H1 (cell line): ENCODE results near the gene PDE8A. TPM values are rescaled to one million over a fixed set of nuclear protein-coding genes. Genes with fewer than 3 reads are reported as not detected.

Experiments
- CTCF ChIA-PET: fragments of 300-600 bp; sonication (Branson Sonifier 250); formaldehyde crosslinking; loops from one replicate; lab custom pipeline; 2021; ENCODE audit not compliant: partially characterized antibody; lab: Charles Lee
- POLR2A ChIA-PET: fragments of 300-600 bp; sonication (Branson Sonifier 250); formaldehyde crosslinking; loops from one replicate; lab custom pipeline; 2021; ENCODE audit warnings: inconsistent platforms; ENCODE audit not compliant: partially characterized antibody; lab: Charles Lee
- DNase-seq, 2 experiments: peaks; one replicate each; pipeline versions ENCODE4 v3.0.0 to v3.0.0-alpha.2; 2010 to 2022; ENCODE audit warnings: low spot score in 2 of 2, low read depth in 1 of 2, mixed read lengths in 1 of 2
- FAIRE-seq: peaks from 2 replicates; lab custom pipeline; 2011; peaks lifted over from hg19 to GRCh38; lab: Jason Lieb, UNC
- H2AFZ ChIP-seq: 2 replicates; pipeline ENCODE4 v1.8.1; 2012; ENCODE audit warnings: low read length, inconsistent platforms
- H2AK5ac ChIP-seq: 2 replicates; pipeline ENCODE4 v1.6.1; 2013; ENCODE audit warnings: low read depth, low read length
- H2BK120ac ChIP-seq: replicated peaks from 2 replicates; pipeline ENCODE3; 2013; ENCODE audit warnings: low read depth, low read length, inconsistent platforms
- H2BK12ac ChIP-seq: 2 replicates; pipeline ENCODE4 v1.6.1; 2013; ENCODE audit warnings: low read depth, low read length
- H2BK15ac ChIP-seq: 2 replicates; pipeline ENCODE4 v1.6.1; 2013; ENCODE audit warnings: low read length
- H2BK20ac ChIP-seq: 2 replicates; pipeline ENCODE4 v1.6.1; 2013; ENCODE audit warnings: low read length
- H2BK5ac ChIP-seq: 2 replicates; pipeline ENCODE4 v1.6.1; 2013; ENCODE audit warnings: low read depth, low read length
- H3K14ac ChIP-seq: 2 replicates; pipeline ENCODE4 v1.6.1; 2013; ENCODE audit warnings: inconsistent platforms; ENCODE audit not compliant: insufficient read length
- H3K18ac ChIP-seq: 2 replicates; pipeline ENCODE4 v1.6.1; 2013; ENCODE audit warnings: low read length; ENCODE audit errors: extremely low read depth
- H3K23ac ChIP-seq: 2 replicates; pipeline ENCODE4 v1.6.1; 2013; ENCODE audit warnings: inconsistent platforms; ENCODE audit not compliant: insufficient read length
- H3K23me2 ChIP-seq: 2 replicates; pipeline ENCODE4 v1.6.1; 2013; ENCODE audit warnings: low read depth, low read length
- H3K27ac ChIP-seq: 2 replicates; pipeline ENCODE4 v1.6.1; 2011; ENCODE audit warnings: low read depth, low read length, inconsistent platforms
- H3K27me3 ChIP-seq, 4 experiments: replicated peaks in 1 of 4; 1 replicate in 1 of 4; 2 replicates in 3 of 4; pipeline versions ENCODE4 v1.6.1 to v1.8.1; 2011 to 2013; ENCODE audit warnings: low read length in 3 of 4, mild to moderate bottlenecking in 3 of 4, inconsistent platforms in 2 of 4, mixed read lengths in 2 of 4, moderate library complexity in 1 of 4; ENCODE audit not compliant: control insufficient read depth in 3 of 4, insufficient read depth in 3 of 4; ENCODE audit errors: extremely low read depth in 1 of 4
- H3K36me3 ChIP-seq, 4 experiments: 2 replicates each; pipeline versions ENCODE4 v1.6.1 to v1.8.1; 2011 to 2013; ENCODE audit warnings: mild to moderate bottlenecking in 4 of 4, low read length in 3 of 4, moderate library complexity in 2 of 4, control low read depth in 1 of 4, inconsistent platforms in 1 of 4; ENCODE audit not compliant: insufficient read depth in 4 of 4, control insufficient read depth in 2 of 4
- H3K4ac ChIP-seq: replicated peaks from 2 replicates; pipeline ENCODE3; 2013; ENCODE audit warnings: low read length, low read depth, mixed read lengths, inconsistent platforms; ENCODE audit not compliant: insufficient read length
- H3K4me1 ChIP-seq, 4 experiments: replicated peaks in 1 of 4; 1 replicate in 1 of 4; 2 replicates in 3 of 4; pipeline versions ENCODE4 v1.6.1 to v1.8.1; 2011 to 2013; ENCODE audit warnings: low read length in 3 of 4, inconsistent platforms in 2 of 4, mixed read lengths in 1 of 4; ENCODE audit not compliant: insufficient read depth in 4 of 4, control insufficient read depth in 3 of 4
- H3K4me2 ChIP-seq, 2 experiments: 2 replicates each; pipeline versions ENCODE4 v1.6.1 to v1.8.1; 2011 to 2013; ENCODE audit warnings: low read depth in 2 of 2, low read length in 2 of 2, control low read depth in 1 of 2, inconsistent platforms in 1 of 2, mild to moderate bottlenecking in 1 of 2; ENCODE audit not compliant: insufficient read depth in 1 of 2
- H3K4me3 ChIP-seq, 4 experiments: fragments of 200-600, 300-600 bp in 1 of 4; sonication (generic), shearing (Covaris generic), sonication (Bioruptor Twin) in 1 of 4; 2 replicates each; pipeline versions ENCODE4 v1.5.1 to v1.8.1; 2011 to 2016; ENCODE audit warnings: low read length in 4 of 4, low read depth in 3 of 4, control low read depth in 2 of 4, inconsistent platforms in 2 of 4, mild to moderate bottlenecking in 2 of 4, mixed read lengths in 1 of 4, moderate library complexity in 1 of 4; ENCODE audit not compliant: insufficient read depth in 2 of 4; ENCODE audit errors: extremely low read depth in 1 of 4
- H3K56ac ChIP-seq: replicated peaks from 2 replicates; pipeline ENCODE3; 2013; ENCODE audit warnings: low read depth, mild to moderate bottlenecking, mixed read lengths, low read length, inconsistent platforms; ENCODE audit not compliant: insufficient read length
- H3K79me1 ChIP-seq: 2 replicates; pipeline ENCODE4 v1.6.1; 2013; ENCODE audit warnings: low read depth, low read length, control low read depth
- H3K79me2 ChIP-seq, 2 experiments: 2 replicates each; pipeline versions ENCODE4 v1.6.1 to v1.8.1; 2012 to 2013; ENCODE audit warnings: low read length in 2 of 2, mild to moderate bottlenecking in 2 of 2, inconsistent platforms in 1 of 2; ENCODE audit not compliant: insufficient read depth in 2 of 2, control insufficient read depth in 1 of 2
- H3K9ac ChIP-seq, 4 experiments: replicated peaks in 1 of 4; 1 replicate in 1 of 4; 2 replicates in 3 of 4; pipeline versions ENCODE4 v1.6.1 to v1.8.1; 2011 to 2013; ENCODE audit warnings: low read depth in 3 of 4, low read length in 3 of 4, control low read depth in 2 of 4, mild to moderate bottlenecking in 2 of 4, moderate library complexity in 2 of 4, inconsistent platforms in 1 of 4; ENCODE audit errors: extremely low read depth in 1 of 4
- H3K9me3 ChIP-seq, 2 experiments: 2 replicates each; pipeline versions ENCODE4 v1.6.1 to v1.8.1; 2012 to 2013; ENCODE audit warnings: mild to moderate bottlenecking in 2 of 2, moderate library complexity in 2 of 2, control low read depth in 1 of 2, inconsistent platforms in 1 of 2, low read depth in 1 of 2, low read length in 1 of 2, mixed read lengths in 1 of 2; ENCODE audit not compliant: insufficient read depth in 2 of 2
- H4K20me1 ChIP-seq, 2 experiments: replicated peaks in 1 of 2; 2 replicates each; pipeline versions ENCODE3 to v1.8.1; 2011 to 2013; ENCODE audit warnings: inconsistent platforms in 2 of 2, low read length in 2 of 2, mild to moderate bottlenecking in 1 of 2; ENCODE audit not compliant: insufficient read depth in 2 of 2, control insufficient read depth in 1 of 2
- H4K5ac ChIP-seq: 2 replicates; pipeline ENCODE4 v1.6.1; 2013; ENCODE audit warnings: low read length, low read depth, mixed read lengths, inconsistent platforms; ENCODE audit not compliant: insufficient read length
- H4K8ac ChIP-seq: 2 replicates; pipeline ENCODE4 v1.8.0; 2013; ENCODE audit warnings: mild to moderate bottlenecking, moderate library complexity, low read length, inconsistent platforms; ENCODE audit not compliant: insufficient read depth; ENCODE audit errors: extremely low read depth
- H4K91ac ChIP-seq: replicated peaks from 2 replicates; pipeline ENCODE3; 2013; ENCODE audit warnings: low read length, mixed read lengths, inconsistent platforms; ENCODE audit not compliant: insufficient read length
- ATF2 ChIP-seq: IDR thresholded peaks from 2 replicates; pipeline ENCODE4 v1.6.1; 2012; ENCODE audit warnings: low read length, inconsistent platforms
- BRCA1 ChIP-seq: IDR thresholded peaks from 2 replicates; pipeline ENCODE4 v1.6.1; 2012; ENCODE audit warnings: low read depth, low read length, improper control_type of control experiment
- CBX5 ChIP-seq: fragments of 300-800, 300-1000 bp; sonication (generic); IDR thresholded peaks from 2 replicates; pipeline ENCODE4 v1.7.1; 2016; ENCODE audit warnings: antibody characterized with exemption, low read length, low read depth
- JUN ChIP-seq: IDR thresholded peaks from 2 replicates; pipeline ENCODE4 v1.6.1; 2011; ENCODE audit warnings: low read depth, mild to moderate bottlenecking, improper control_type of control experiment, low read length
- KDM4A ChIP-seq: IDR thresholded peaks from one replicate; pipeline ENCODE4 v1.7.1; 2012; ENCODE audit warnings: low read depth, mild to moderate bottlenecking, moderate library complexity, low read length, inconsistent platforms; ENCODE audit not compliant: severe bottlenecking
- POLR2A ChIP-seq, 2 experiments: IDR thresholded peaks; 1 replicate in 1 of 2; 2 replicates in 1 of 2; pipeline ENCODE4 v1.6.1; 2011; ENCODE audit warnings: low read depth in 2 of 2, low read length in 2 of 2, mild to moderate bottlenecking in 2 of 2; ENCODE audit errors: control extremely low read depth in 1 of 2
- POLR2AphosphoS5 ChIP-seq: IDR thresholded peaks from 2 replicates; pipeline ENCODE4 v1.6.1; 2011; ENCODE audit warnings: low read depth, low read length
- RBBP5 ChIP-seq: IDR thresholded peaks from 2 replicates; pipeline ENCODE4 v1.7.1; 2012; ENCODE audit warnings: low read depth, mild to moderate bottlenecking, inconsistent platforms, low read length, moderate library complexity, borderline replicate concordance
- SP2 ChIP-seq: IDR thresholded peaks from 2 replicates; pipeline ENCODE4 v1.6.1; 2012; ENCODE audit warnings: mild to moderate bottlenecking, low read length, inconsistent platforms
- SP4 ChIP-seq: IDR thresholded peaks from 2 replicates; pipeline ENCODE4 v1.6.1; 2012; ENCODE audit warnings: low read length, inconsistent platforms
- YY1 ChIP-seq: IDR thresholded peaks from 2 replicates; pipeline ENCODE4 v1.6.1; 2011; ENCODE audit warnings: low read depth, mild to moderate bottlenecking, low read length
- WGBS, 2 experiments: shearing (Covaris generic) in 1 of 2; methylation state at CpG; one replicate each; pipeline versions ENCODE4 v1.1.6 to v1.1.7; 2013 to 2015; ENCODE audit warnings: low lambda C conversion rate in 2 of 2, mixed read lengths in 2 of 2, inconsistent platforms in 1 of 2, low coverage in 1 of 2, missing lambda C conversion rate in 1 of 2; ENCODE audit not compliant: insufficient replicate concordance in 2 of 2, insufficient coverage in 1 of 2, insufficient read length in 1 of 2; ENCODE audit errors: extremely low coverage in 1 of 2, missing lambda C conversion rate in 1 of 2; 5-methylcytosine and 5-hydroxymethylcytosine counted together
- polyA plus RNA-seq, 7 experiments: library from polyadenylated mRNA; depleted of rRNA in 3 of 7; stranded (reverse) in 5 of 7; unstranded in 2 of 7; fragments of >200 nt in 5 of 7; fragments of 200-250 nt in 2 of 7; gene quantifications; 1 replicate in 5 of 7; 2 replicates in 1 of 7; 4 replicates in 1 of 7; pipeline versions ENCODE4 v1.2.1 to v1.2.3, GENCODE V29; 2011 to 2013; ENCODE audit warnings: missing spikeins in 2 of 7, mixed read lengths in 2 of 7
- total RNA-seq: library from RNA; stranded (reverse); fragmentation: NEBNext Ultra II Directional; extraction: Animal tissue kit (Norgen Biotek cat#: 25700); gene quantifications from 2 replicates; pipeline ENCODE4 v1.2.1, GENCODE V29; 2021

Gene PDE8A
- total and polyA plus RNA-seq, 2 of the 8 experiments (the other 6 are each of a cell fraction or from before 2014, with no cell fraction given): 6.9 to 7.8 TPM

- Histone ChIP-seq H2BK12ac (no peak overlapping the region), H3K36me3 (no peaks in the 10 kb centered on the region), H3K56ac (no peak overlapping the region), H3K4me2 (no peak overlapping the region), H3K23me2 (0 out of 2 replicates have a peak, but pooled peaks cover 2% of the 10 kb centered on the region), H3K27me3 (no peaks in the 10 kb centered on the region), H3K9me3 (no peaks in the 10 kb centered on the region), H3K79me2 (no peaks in the 10 kb centered on the region), H2BK5ac (no peak overlapping the region), H3K23ac (no peak overlapping the region), H2BK20ac (no peak overlapping the region), H3K4me1 (no peaks in the 10 kb centered on the region), H3K18ac (no peak overlapping the region), H3K4ac (no peak overlapping the region), H4K20me1 (no peaks in the 10 kb centered on the region), H4K8ac (no peak overlapping the region; the same call in 1 of the 2 replicates), H3K9ac (no peak overlapping the region), H2AFZ (no peak overlapping the region), H3K4me3 (no peak overlapping the region), H3K27ac (no peak overlapping the region), H3K79me1 (no peaks in the 10 kb centered on the region), H4K91ac (no peak overlapping the region), H2AK5ac (no peak overlapping the region), H2BK120ac (no peak overlapping the region), H3K14ac (no peak overlapping the region), H2BK15ac (no peak overlapping the region), H4K5ac (no peak overlapping the region)
- ChIA-PET CTCF (interaction anchor here (0.7 to 2.3 kb wide), 6 partner anchors 9 to 82 kb away, joined by 3 to 11 read pairs (median 4); no protein-coding TSS in a partner anchor), POLR2A (interaction anchor here (1.3 kb wide), 1 partner anchor 36 kb away, joined by 4 read pairs; the partner anchor contains the start of gene PDE8A)
- DNase-seq: no peak
- 87% methylated on average over 11 of the region's 11 CpGs; no CpG with 5 or more reads in 1 of the 2 experiments for WGBS, 2 experiments
- TF ChIP-seq KDM4A (no peak), SP4 (no peak), CBX5 (no peak), RBBP5 (no peak), BRCA1 (no peak), POLR2A (IDR thresholded peaks at IDR 0.05; ENCODE audit: control extremely low read depth in 1 of 2, low read depth in 2 of 2, low read length in 2 of 2) (no peak), ATF2 (no peak), SP2 (no peak), JUN (no peak), YY1 (no peak), POLR2AphosphoS5 (no peak)
- no peak for FAIRE-seq
Measured at GRCh38 chr15:84944861-84945260, 36.8 kb upstream of the PDE8A start.
